Smooth muscle cell (in vitro differentiated cells): ENCODE results near the gene KNTC1. TPM values are rescaled to one million over a fixed set of nuclear protein-coding genes. Genes with fewer than 3 reads are reported as not detected.
"Not testable (repeated sequence)": the region's sequence is repeated elsewhere in the genome, so short reads cannot be mapped to it uniquely, and the experiment has no call there.

Experiments used
- DNase-seq: peaks from one replicate; lab custom pipeline; 2025; ENCODE audit not compliant: unreplicated experiment; lab: John Stamatoyannopoulos, UW
- H2AFZ ChIP-seq: fragments of 200-600 bp; sonication (generic); 2 replicates; pipeline ENCODE4 v1.6.0; 2016; ENCODE audit warnings: antibody characterized with exemption, low read depth, mild to moderate bottlenecking
- H3F3A ChIP-seq: fragments of 200-600 bp; sonication (generic); 2 replicates; pipeline ENCODE4 v1.6.0; 2017; ENCODE audit warnings: antibody characterized with exemption, low read depth
- H3K27ac ChIP-seq: fragments of 200-600 bp; sonication (generic); 2 replicates; pipeline ENCODE4 v1.5.1; 2016; ENCODE audit warnings: low read depth, mild to moderate bottlenecking
- H3K27me3 ChIP-seq: fragments of 200-600 bp; sonication (generic); 2 replicates; pipeline ENCODE4 v1.6.1; 2016; ENCODE audit warnings: low read depth, mild to moderate bottlenecking
- H3K36me3 ChIP-seq: fragments of 200-600 bp; sonication (generic); 2 replicates; pipeline ENCODE4 v1.5.1; 2016; ENCODE audit warnings: low read depth
- H3K4me1 ChIP-seq: fragments of 200-600 bp; sonication (generic); 2 replicates; pipeline ENCODE4 v1.5.1; 2016; ENCODE audit warnings: low read depth
- H3K4me2 ChIP-seq: fragments of 200-600 bp; sonication (generic); 2 replicates; pipeline ENCODE4 v1.6.0; 2016; ENCODE audit warnings: mild to moderate bottlenecking
- H3K4me3 ChIP-seq: fragments of 200-600 bp; sonication (generic); 2 replicates; pipeline ENCODE4 v1.5.1; 2016; ENCODE audit warnings: mild to moderate bottlenecking
- H3K79me2 ChIP-seq: fragments of 200-600 bp; sonication (generic); 2 replicates; pipeline ENCODE4 v1.6.0; 2016; ENCODE audit warnings: low read depth, mild to moderate bottlenecking
- H3K9ac ChIP-seq: fragments of 200-600 bp; sonication (generic); 2 replicates; pipeline ENCODE4 v1.6.0; 2016; ENCODE audit warnings: low read depth
- H3K9me3 ChIP-seq: fragments of 200-600 bp; sonication (generic); replicated peaks from 2 replicates; pipeline ENCODE4 v1.5.1; 2016; ENCODE audit warnings: low read depth
- H4K20me1 ChIP-seq: fragments of 200-600 bp; sonication (generic); 2 replicates; pipeline ENCODE4 v1.6.0; 2016; ENCODE audit warnings: low read depth
- CTCF ChIP-seq: fragments of 200-600 bp; sonication (generic); IDR thresholded peaks from 2 replicates; pipeline ENCODE4 v1.5.1; 2017; ENCODE audit warnings: borderline replicate concordance, mild to moderate bottlenecking, antibody characterized with exemption; ENCODE audit not compliant: insufficient read depth, poor library complexity, severe bottlenecking
- WGBS: methylation state at CpG from one replicate; pipeline ENCODE4 v1.1.7; 2016; ENCODE audit warnings: low lambda C conversion rate; 5-methylcytosine and 5-hydroxymethylcytosine counted together
- polyA plus RNA-seq: library from polyadenylated mRNA; unstranded; fragments of >200 nt; fragmentation: Nextera tagmentation; extraction: Ambion mirVana; gene quantifications from 2 replicates; pipeline ENCODE4 v1.2.1, GENCODE V29; 2016
- total RNA-seq: library from RNA; depleted of rRNA; stranded (reverse); fragments of >200 nt; gene quantifications from 2 replicates; pipeline ENCODE4 v1.2.3, GENCODE V29; 2014

The KNTC1 gene
- total and polyA plus RNA-seq, 2 experiments from 2014 or later: 9.1 to 22.7 TPM

GRCh38 chr12:122646517-122647217 is 119.6 kb downstream of the KNTC1 start:
- no peak overlapping the region for H3K4me3 ChIP-seq
- H2AFZ ChIP-seq: no peak overlapping the region
- no peak for DNase-seq
- peaks cover 17% of the 10 kb centered on the region for H3K4me1 ChIP-seq
- H3K4me2 ChIP-seq: no peak overlapping the region
- no peaks in the 10 kb centered on the region for H3K9me3 ChIP-seq
- WGBS: 75% methylated on average over 8 of the region's 8 CpGs
- TF ChIP-seq CTCF: no peak
- H4K20me1 ChIP-seq: no peaks in the 10 kb centered on the region
- H3K27me3 ChIP-seq: no peaks in the 10 kb centered on the region
- no peaks in the 10 kb centered on the region for H3K79me2 ChIP-seq
- no peak overlapping the region for H3K9ac ChIP-seq
- no peak overlapping the region for H3K27ac ChIP-seq
- no peaks in the 10 kb centered on the region for H3F3A ChIP-seq
- no peaks in the 10 kb centered on the region for H3K36me3 ChIP-seq

- no peak for TF ChIP-seq CTCF
- Histone ChIP-seq H3K27ac (no peak overlapping the region), H2AFZ (no peak overlapping the region), H4K20me1 (no peaks in the 10 kb centered on the region), H3K9me3 (no peaks in the 10 kb centered on the region), H3K4me2 (no peak overlapping the region), H3K27me3 (no peaks in the 10 kb centered on the region), H3K36me3 (no peaks in the 10 kb centered on the region), H3K4me3 (no peak overlapping the region), H3K4me1 (no peaks in the 10 kb centered on the region), H3K9ac (no peak overlapping the region), H3F3A (no peaks in the 10 kb centered on the region), H3K79me2 (no peaks in the 10 kb centered on the region)
- DNase-seq: no peak
- 91% methylated on average over 11 of the region's 11 CpGs for WGBS
These were observed 124.6 kb downstream of the KNTC1 start for GRCh38 chr12:122651520-122652224.

GRCh38 chr12:122653291-122653690 is 126.2 kb downstream of the KNTC1 start:
- H3K79me2 ChIP-seq, H3K27me3 ChIP-seq, DNase-seq, H3K4me1 ChIP-seq, H3K4me2 ChIP-seq, H3K9ac ChIP-seq, H3K4me3 ChIP-seq, H2AFZ ChIP-seq, H3K9me3 ChIP-seq, H3K27ac ChIP-seq, H3K36me3 ChIP-seq, H3F3A ChIP-seq, H4K20me1 ChIP-seq: not testable (repeated sequence)
- WGBS: 95% methylated on average over 8 of the region's 8 CpGs

GRCh38 chr12:122656298-122656697 is 129.2 kb downstream of the KNTC1 start:
- H3K4me2 ChIP-seq: no peak overlapping the region
- H3K4me3 ChIP-seq: no peak overlapping the region
- no peak overlapping the region for H2AFZ ChIP-seq
- H3K79me2 ChIP-seq: no peaks in the 10 kb centered on the region
- no peaks in the 10 kb centered on the region for H3F3A ChIP-seq
- H3K27ac ChIP-seq: no peak overlapping the region
- no peak for TF ChIP-seq CTCF
- WGBS: 98% methylated on average over 3 of the region's 3 CpGs
- H3K36me3 ChIP-seq: no peaks in the 10 kb centered on the region
- no peaks in the 10 kb centered on the region for H3K27me3 ChIP-seq
- H3K9ac ChIP-seq: no peak overlapping the region
- no peaks in the 10 kb centered on the region for H3K4me1 ChIP-seq
- H3K9me3 ChIP-seq: no peaks in the 10 kb centered on the region
- no peak for DNase-seq
- H4K20me1 ChIP-seq: no peaks in the 10 kb centered on the region
